ENCODE measurements around the gene MTMR1. TPM values are rescaled to one million over a fixed set of nuclear protein-coding genes. Genes with fewer than 3 reads are reported as not detected.

The MTMR1 gene
- polyA plus RNA-seq, 2 of the 4 experiments (the other 2 are of a cell fraction) = 17.3 to 28.3 TPM

- Histone ChIP-seq H3K4me1 (peaks cover 9% of the 10 kb centered on the region; the same call in 1 of the 3 replicates), H3K4me3 (no peak overlapping the region), H3K4me2 (no peak overlapping the region), H3K9me3 (no peaks in the 10 kb centered on the region), H3K27ac (0 out of 6 replicates have a peak overlapping the region, but pooled peaks of 1 of the 2 experiments have one; percentile 28)
- DNase-seq (ENCODE audit: low read depth in 1 of 2, low spot score in 1 of 2) (peak in 1 of 2 experiments; percentile 28), ATAC-seq (peak; percentile 21 to 59; a peak in 3 of 6 replicates), FAIRE-seq (peak; percentile 65)
- 84% methylated on average over 12 of the region's 13 CpGs for WGBS (ENCODE audit: missing lambda C conversion rate)
- CTCF ChIA-PET = interaction anchor here (0.8 to 12.6 kb wide), 3 partner anchors 73 to 316 kb away, joined by 3 to 223 read pairs (median 4); no protein-coding TSS in a partner anchor
- TF ChIP-seq RAD21 (conservative IDR thresholded peaks at IDR 0.05 in 1 of 2, IDR thresholded peaks at IDR 0.05 in 1 of 2) = peak in 1 of 2 experiments; percentile 28; a peak in 1 of 5 replicates
- no peak for TF ChIP-seq HES2 (IDR thresholded peaks at IDR 0.05)
- POLR2A ChIA-PET = no interaction called here
Observed at GRCh38 chrX:150766351-150767044, 73.3 kb downstream of the MTMR1 start.

- TF ChIP-seq E2F6 (IDR thresholded peaks at IDR 0.05; ENCODE audit: borderline replicate concordance, low read depth) (no peak), RCOR1 (IDR thresholded peaks at IDR 0.05; ENCODE audit: low read depth, low read length) (no peak), POLR2A (IDR thresholded peaks at IDR 0.05; ENCODE audit: low read length) (no peak)
- H3K4me2 ChIP-seq = no peak overlapping the region
- FAIRE-seq (no peak), DNase-seq (ENCODE audit: low read depth in 1 of 2, low spot score in 1 of 2) (no peak), ATAC-seq (no peak; a peak in 1 of 6 replicates)
- peaks cover 11% of the 10 kb centered on the region; the same call in 1 of the 3 replicates for H3K4me1 ChIP-seq
- H3K4me3 ChIP-seq = no peak overlapping the region
- POLR2A ChIA-PET = no interaction called here
- CTCF ChIA-PET = interaction anchor here (0.8 to 12.6 kb wide), 4 partner anchors 72 to 315 kb away, joined by 3 to 223 read pairs (median 4); no protein-coding TSS in a partner anchor
- 0 out of 6 replicates have a peak overlapping the region, but pooled peaks of 1 of the 2 experiments have one; percentile 28 for H3K27ac ChIP-seq
- WGBS (ENCODE audit: missing lambda C conversion rate) = 67% methylated on average over 3 of the region's 9 CpGs
- H3K9me3 ChIP-seq = no peaks in the 10 kb centered on the region
Observed at GRCh38 chrX:150767045-150767395, 73.8 kb downstream of the MTMR1 start.

GRCh38 chrX:150767475-150768131 is 74.4 kb downstream of the MTMR1 start:
- no peak for TF ChIP-seq CEBPB (IDR thresholded peaks at IDR 0.05)
- no peak for TF ChIP-seq FOSL2 (IDR thresholded peaks at IDR 0.05)
- 0 out of 2 replicates have a peak, but pooled peaks have one; percentile 5 for TF ChIP-seq FOSL2 (CRISPR knock-in tag; IDR thresholded peaks at IDR 0.05)
- Histone ChIP-seq H3K9me3 (no peaks in the 10 kb centered on the region), H3K27ac (peak overlapping the region in 1 of 2 experiments; percentile 60; a peak in 2 of 6 replicates), H3K4me1 (peaks cover 15% of the 10 kb centered on the region; the same call in 1 of the 3 replicates), H3K4me2 (no peak overlapping the region), H3K4me3 (no peak overlapping the region)
- DNase-seq (ENCODE audit: low read depth in 1 of 2, low spot score in 1 of 2) (no peak), FAIRE-seq (no peak), ATAC-seq (peak in 1 of 2 experiments; percentile 19; a peak in 4 of 6 replicates)
- ChIA-PET POLR2A (no interaction called here), CTCF (interaction anchor here (0.8 to 12.6 kb wide), 4 partner anchors 72 to 315 kb away, joined by 3 to 223 read pairs (median 4); no protein-coding TSS in a partner anchor)
- WGBS (ENCODE audit: missing lambda C conversion rate) = 88% methylated on average over 17 of the region's 17 CpGs

GRCh38 chrX:150768132-150768485 is 74.9 kb downstream of the MTMR1 start:
- 96% methylated on average over 7 of the region's 10 CpGs for WGBS (ENCODE audit: missing lambda C conversion rate)
- DNase-seq (ENCODE audit: low read depth in 1 of 2, low spot score in 1 of 2) = no peak

More at GRCh38 chrX:150768132-150768485, 74.9 kb downstream of the MTMR1 start:
- ATAC-seq = no peak
- no peak overlapping the region for H3K4me2 ChIP-seq
- no peak overlapping the region for H3K27ac ChIP-seq
- no peak for TF ChIP-seq SREBF2 (IDR thresholded peaks at IDR 0.05)
- no peak for TF ChIP-seq BHLHE40 (IDR thresholded peaks at IDR 0.05; ENCODE audit: low read depth, low read length)
- TF ChIP-seq EP300 (IDR thresholded peaks at IDR 0.05) = no peak
- TF ChIP-seq KDM1A (IDR thresholded peaks at IDR 0.05; ENCODE audit: low read depth) = no peak
- no peak for TF ChIP-seq HOXA7 (CRISPR knock-in tag; IDR thresholded peaks at IDR 0.05)
- TF ChIP-seq HDAC2 (IDR thresholded peaks at IDR 0.05) = no peak
- TF ChIP-seq MYC (IDR thresholded peaks at IDR 0.05; ENCODE audit: borderline replicate concordance, low read length) = no peak
- TF ChIP-seq TFCP2L1 (CRISPR knock-in tag; IDR thresholded peaks at IDR 0.05) = no peak
- TF ChIP-seq MAX (IDR thresholded peaks at IDR 0.05) = no peak
- TF ChIP-seq JUNB (IDR thresholded peaks at IDR 0.05) = no peak
- no peak for TF ChIP-seq PHF8 (IDR thresholded peaks at IDR 0.05; ENCODE audit: borderline replicate concordance, low read depth)
- CTCF ChIA-PET = interaction anchor here (1.4 to 12.6 kb wide), 2 partner anchors 168 to 314 kb away, joined by 3 to 223 read pairs; no protein-coding TSS in a partner anchor
- FAIRE-seq = no peak
- no peaks in the 10 kb centered on the region for H3K9me3 ChIP-seq
- peaks cover 15% of the 10 kb centered on the region; the same call in 1 of the 3 replicates for H3K4me1 ChIP-seq
- no peak overlapping the region for H3K4me3 ChIP-seq
- POLR2A ChIA-PET = no interaction called here
